GM23248 (cell line): ENCODE measurements around the gene RTN4RL2. TPM values are rescaled to one million over a fixed set of nuclear protein-coding genes. Genes with fewer than 3 reads are reported as not detected.

Source experiments
- DNase-seq: peaks from one replicate; pipeline ENCODE4 v3.0.0-alpha.2; 2015
- H2AFZ ChIP-seq: fragments of 200-600 bp; sonication (generic); 2 replicates; pipeline ENCODE4 v1.6.1; 2016; ENCODE audit warnings: antibody characterized with exemption
- H3F3A ChIP-seq: fragments of 200-600 bp; sonication (generic); 2 replicates; pipeline ENCODE4 v1.6.1; 2016; ENCODE audit warnings: mild to moderate bottlenecking, antibody characterized with exemption, mixed run types; ENCODE audit not compliant: insufficient read depth
- H3K27ac ChIP-seq: fragments of 200-600 bp; sonication (generic); 2 replicates; pipeline ENCODE4 v1.5.1; 2016; ENCODE audit warnings: mild to moderate bottlenecking
- H3K27me3 ChIP-seq: fragments of 200-600 bp; sonication (generic); replicated peaks from 2 replicates; pipeline ENCODE4 v1.6.1; 2016; ENCODE audit warnings: mild to moderate bottlenecking; ENCODE audit not compliant: insufficient read depth
- H3K36me3 ChIP-seq: fragments of 200-600 bp; sonication (generic); 2 replicates; pipeline ENCODE4 v1.6.1; 2016; ENCODE audit warnings: low read depth, mild to moderate bottlenecking
- H3K4me1 ChIP-seq: fragments of 200-600 bp; sonication (generic); 2 replicates; pipeline ENCODE4 v1.6.1; 2016; ENCODE audit warnings: mild to moderate bottlenecking; ENCODE audit not compliant: insufficient read depth
- H3K4me2 ChIP-seq: fragments of 200-600 bp; sonication (generic); one replicate; pipeline ENCODE4 v1.6.1; 2016; ENCODE audit warnings: mild to moderate bottlenecking; ENCODE audit not compliant: unreplicated experiment
- H3K4me3 ChIP-seq: fragments of 200-600 bp; sonication (generic); 2 replicates; pipeline ENCODE4 v1.5.1; 2016; ENCODE audit warnings: mild to moderate bottlenecking
- H3K79me2 ChIP-seq: fragments of 200-600 bp; sonication (generic); 2 replicates; pipeline ENCODE4 v1.6.1; 2016; ENCODE audit warnings: mild to moderate bottlenecking; ENCODE audit not compliant: insufficient read depth
- H3K9ac ChIP-seq: fragments of 200-600 bp; sonication (generic); 2 replicates; pipeline ENCODE4 v1.6.1; 2016; ENCODE audit warnings: mild to moderate bottlenecking
- H3K9me2 ChIP-seq: fragments of 200-600 bp; sonication (generic); 2 replicates; pipeline ENCODE4 v1.6.1; 2016; ENCODE audit warnings: mixed run types, mild to moderate bottlenecking, moderate library complexity; ENCODE audit not compliant: insufficient read depth
- H3K9me3 ChIP-seq: fragments of 200-600 bp; sonication (generic); one replicate; pipeline ENCODE4 v1.6.1; 2017; ENCODE audit warnings: low read depth
- H4K20me1 ChIP-seq: fragments of 200-600 bp; sonication (generic); 2 replicates; pipeline ENCODE4 v1.6.0; 2016; ENCODE audit not compliant: insufficient read depth
- EZH2 ChIP-seq: fragments of 200-600 bp; sonication (generic); IDR thresholded peaks from 2 replicates; pipeline ENCODE4 v1.6.1; 2018; ENCODE audit warnings: antibody characterized with exemption, mild to moderate bottlenecking; ENCODE audit not compliant: insufficient read depth, poor library complexity, severe bottlenecking
- EZH2phosphoT487 ChIP-seq: fragments of 200-600 bp; sonication (generic); IDR thresholded peaks from 2 replicates; pipeline ENCODE4 v1.6.1; 2018; ENCODE audit warnings: antibody characterized with exemption, moderate library complexity, mild to moderate bottlenecking, low read depth; ENCODE audit not compliant: insufficient read depth
- WGBS, 2 experiments: methylation state at CpG; one replicate each; pipeline ENCODE4 v1.1.6; 2015 to 2017; ENCODE audit warnings: low lambda C conversion rate in 2 of 2, low coverage in 1 of 2; ENCODE audit errors: missing lambda C conversion rate in 2 of 2; 5-methylcytosine and 5-hydroxymethylcytosine counted together
- in situ Hi-C: fragments of 300-500 bp; cut with MboI; formaldehyde crosslinking; loops from 2 replicates; pipeline ENCODE4 v1.15.0; 2020
- polyA plus RNA-seq: library from polyadenylated mRNA; unstranded; fragments of >200 nt; fragmentation: Nextera tagmentation; extraction: Ambion mirVana; gene quantifications from 2 replicates; pipeline ENCODE4 v1.2.1, GENCODE V29; 2016
- total RNA-seq: library from RNA; depleted of rRNA; stranded (reverse); fragments of >200 nt; shearing (Covaris generic); gene quantifications from 2 replicates; pipeline ENCODE4 v1.2.3, GENCODE V29; 2014

Gene RTN4RL2
- total and polyA plus RNA-seq, 2 experiments from 2014 or later: 0.32 to 1.1 TPM

- DNase-seq: peak; percentile 9
- H3F3A ChIP-seq: no peaks in the 10 kb centered on the region
- in situ Hi-C loops: no loop called here
- no peaks in the 10 kb centered on the region for H3K9me2 ChIP-seq
- H3K79me2 ChIP-seq: no peaks in the 10 kb centered on the region
- H3K4me2 ChIP-seq: no peak overlapping the region
- H4K20me1 ChIP-seq: no peaks in the 10 kb centered on the region
- H3K4me1 ChIP-seq: peaks cover 4% of the 10 kb centered on the region; the same call in 1 of the 2 replicates
- TF ChIP-seq EZH2phosphoT487 (no peak), EZH2 (no peak)
- no peaks in the 10 kb centered on the region for H3K9me3 ChIP-seq
- H3K27me3 ChIP-seq: no peaks in the 10 kb centered on the region
- no peak overlapping the region for H3K27ac ChIP-seq
- no peak overlapping the region for H3K4me3 ChIP-seq
- no peak overlapping the region for H3K9ac ChIP-seq
- WGBS, 2 experiments: 73 to 74% methylated on average over 12 of the region's 12 CpGs
- H3K36me3 ChIP-seq: no peaks in the 10 kb centered on the region
- no peak overlapping the region for H2AFZ ChIP-seq
Measured at GRCh38 chr11:57512646-57513451, 52.5 kb downstream of the RTN4RL2 start.

GRCh38 chr11:57513452-57513795 is 53.1 kb downstream of the RTN4RL2 start:
- no peak for DNase-seq
- H3K9me2 ChIP-seq: no peaks in the 10 kb centered on the region
- H3K36me3 ChIP-seq: no peaks in the 10 kb centered on the region
- H3K4me1 ChIP-seq: peaks cover 4% of the 10 kb centered on the region; the same call in 1 of the 2 replicates
- no peak for TF ChIP-seq EZH2
- TF ChIP-seq EZH2phosphoT487: no peak
- no peaks in the 10 kb centered on the region for H3K79me2 ChIP-seq
- H3K27me3 ChIP-seq: no peaks in the 10 kb centered on the region
- H3F3A ChIP-seq: no peaks in the 10 kb centered on the region
- H3K4me3 ChIP-seq: no peak overlapping the region
- H3K9me3 ChIP-seq: no peaks in the 10 kb centered on the region
- in situ Hi-C loops: no loop called here
- H2AFZ ChIP-seq: no peak overlapping the region
- no peak overlapping the region for H3K27ac ChIP-seq
- WGBS, 2 experiments: 93 to 100% methylated on average over 1 of the region's 1 CpG
- no peak overlapping the region for H3K4me2 ChIP-seq
- H3K9ac ChIP-seq: no peak overlapping the region
- H4K20me1 ChIP-seq: no peaks in the 10 kb centered on the region

- 15 to 16% methylated on average over 30 to 32 of the region's 35 CpGs for WGBS, 2 experiments
- H2AFZ ChIP-seq: peak overlapping the region; percentile 100
- peak overlapping the region; percentile 89 for H3K9ac ChIP-seq
- in situ Hi-C loops: no loop called here
- H3K4me1 ChIP-seq: peaks cover 4% of the 10 kb centered on the region; the same call in 1 of the 2 replicates
- peak; percentile 67 for DNase-seq
- no peaks in the 10 kb centered on the region for H3K9me3 ChIP-seq
- H3K4me2 ChIP-seq: peak overlapping the region; percentile 95
- H3K27ac ChIP-seq: no peak overlapping the region
- no peaks in the 10 kb centered on the region for H3F3A ChIP-seq
- H3K36me3 ChIP-seq: no peaks in the 10 kb centered on the region
- peak overlapping the region; percentile 99 for H3K4me3 ChIP-seq
- H3K79me2 ChIP-seq: no peaks in the 10 kb centered on the region
- no peaks in the 10 kb centered on the region for H3K27me3 ChIP-seq
- H3K9me2 ChIP-seq: no peaks in the 10 kb centered on the region
- H4K20me1 ChIP-seq: no peaks in the 10 kb centered on the region
- no peak for TF ChIP-seq EZH2
- no peak for TF ChIP-seq EZH2phosphoT487
Measured at GRCh38 chr11:57513911-57514537, 53.7 kb downstream of the RTN4RL2 start.

GRCh38 chr11:57514538-57515331 is 54.4 kb downstream of the RTN4RL2 start:
- no peak for TF ChIP-seq EZH2
- no peak for TF ChIP-seq EZH2phosphoT487
- no peaks in the 10 kb centered on the region for H3K9me2 ChIP-seq
- no peaks in the 10 kb centered on the region for H3K79me2 ChIP-seq
- no peaks in the 10 kb centered on the region for H3K9me3 ChIP-seq
- peaks cover 4% of the 10 kb centered on the region; the same call in 1 of the 2 replicates for H3K4me1 ChIP-seq
- H3K36me3 ChIP-seq: no peaks in the 10 kb centered on the region
- H3K4me3 ChIP-seq: peak overlapping the region; percentile 99
- H3F3A ChIP-seq: no peaks in the 10 kb centered on the region
- H3K27me3 ChIP-seq: no peaks in the 10 kb centered on the region
- H3K9ac ChIP-seq: peak overlapping the region; percentile 89
- H3K4me2 ChIP-seq: peak overlapping the region; percentile 95
- 1 to 2% methylated on average over 39 to 57 of the region's 57 CpGs for WGBS, 2 experiments
- peak; percentile 74 for DNase-seq
- H3K27ac ChIP-seq: no peak overlapping the region
- in situ Hi-C loops: no loop called here
- H4K20me1 ChIP-seq: no peaks in the 10 kb centered on the region
- peak overlapping the region; percentile 100 for H2AFZ ChIP-seq
